T-helper 22 cell (primary cell): ENCODE results near the gene SEMA5A.

Experiments
- DNase-seq: peaks from one replicate; pipeline ENCODE4 v3.0.0-alpha.2; 2020; ENCODE audit warnings: low read depth

SEMA5A gene

DNA sequence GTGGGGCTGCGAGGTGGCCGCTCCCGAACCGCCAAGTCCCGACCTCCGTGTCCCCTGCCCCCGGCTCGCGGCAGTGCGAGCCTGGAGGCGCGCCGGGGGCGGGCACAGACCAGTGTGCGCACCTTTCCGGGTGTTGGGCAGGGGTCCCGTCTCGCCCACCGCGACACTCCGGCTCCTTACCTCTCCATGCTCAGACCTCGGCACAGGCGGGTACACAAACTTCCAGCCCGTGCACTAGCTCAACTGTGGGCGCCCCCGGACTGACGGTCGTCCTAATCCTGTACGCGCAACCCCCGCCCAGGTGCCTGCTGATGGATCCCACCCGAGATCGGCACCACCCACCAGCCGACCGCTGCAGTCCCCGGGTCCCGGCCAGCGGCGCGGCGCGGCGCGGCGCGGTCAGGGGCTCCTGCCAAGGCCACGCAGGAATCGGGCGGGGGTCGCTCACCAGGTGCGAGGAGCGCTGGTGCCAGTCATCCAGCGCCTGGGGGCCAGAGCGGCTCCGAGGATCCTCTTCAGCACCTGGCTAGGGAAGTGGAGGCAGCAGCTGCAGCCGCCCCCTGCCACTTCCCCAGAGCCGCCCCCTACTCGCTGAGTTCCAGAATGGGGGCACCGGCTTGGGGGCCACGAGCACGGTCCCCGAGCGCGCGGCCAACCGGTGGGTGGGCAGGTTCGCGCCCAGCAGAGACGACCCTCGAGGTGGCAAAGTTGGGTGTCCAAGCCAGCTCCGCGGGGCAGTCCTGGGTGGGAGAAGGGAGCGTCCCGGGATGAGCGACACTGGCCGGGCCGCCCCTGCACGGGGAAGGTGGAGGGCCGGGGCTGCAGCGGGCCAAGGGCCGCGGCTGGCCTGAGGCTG lies 511 bp downstream of the SEMA5A start:
- no peak for DNase-seq

DNA sequence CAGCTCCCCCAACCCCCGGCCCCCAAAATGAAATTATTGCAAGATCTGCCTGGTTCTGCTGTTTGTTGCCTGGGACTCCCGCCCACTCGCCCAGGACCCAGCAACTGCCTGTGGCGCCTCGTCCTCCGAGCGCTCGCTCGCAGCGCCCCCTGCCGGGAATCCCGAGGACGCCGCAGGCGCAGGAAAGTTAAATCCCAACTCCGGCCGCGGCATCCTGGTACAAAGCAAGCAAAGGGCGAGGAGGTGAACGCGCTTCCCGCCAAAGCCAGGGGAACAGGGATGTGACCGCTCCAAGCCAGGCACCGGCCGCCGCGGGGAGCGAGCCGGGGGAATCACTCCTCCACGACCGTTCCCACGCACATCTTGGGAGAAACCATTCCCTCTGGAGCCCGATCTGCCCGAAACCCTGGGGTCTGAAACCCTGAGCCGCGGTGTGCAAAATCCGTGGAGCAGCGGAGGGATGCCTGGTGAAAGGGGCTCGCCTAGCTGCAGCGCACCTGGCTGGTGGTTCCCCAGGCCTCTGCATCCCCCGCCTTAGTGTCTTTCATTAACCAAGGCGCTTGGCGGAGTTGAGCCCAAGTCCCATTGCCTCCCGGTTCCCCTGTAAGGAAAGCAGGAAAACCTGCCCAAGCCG lies 1.3 kb downstream of the SEMA5A start:
- peak; percentile 14 for DNase-seq

DNA sequence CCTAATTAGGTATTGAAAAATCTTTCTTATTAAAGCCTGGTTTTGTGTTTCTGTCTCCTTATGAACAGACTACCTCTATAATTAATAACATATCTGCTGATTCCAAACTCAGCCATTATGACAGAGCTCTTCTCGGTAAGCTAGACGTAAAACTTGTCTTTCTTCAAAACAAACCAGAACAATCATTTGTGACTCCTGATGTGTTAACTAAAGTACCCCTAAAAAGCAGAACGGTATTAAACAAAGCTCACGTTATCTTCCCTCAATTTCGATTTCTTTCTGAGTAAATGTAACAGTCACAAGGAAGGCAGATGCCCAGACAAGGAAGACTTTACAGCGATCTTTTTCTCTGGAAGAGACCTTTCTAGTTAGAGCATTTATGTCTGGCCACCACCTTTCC lies 1.8 kb downstream of the SEMA5A start:
- DNase-seq, result no peak

DNA sequence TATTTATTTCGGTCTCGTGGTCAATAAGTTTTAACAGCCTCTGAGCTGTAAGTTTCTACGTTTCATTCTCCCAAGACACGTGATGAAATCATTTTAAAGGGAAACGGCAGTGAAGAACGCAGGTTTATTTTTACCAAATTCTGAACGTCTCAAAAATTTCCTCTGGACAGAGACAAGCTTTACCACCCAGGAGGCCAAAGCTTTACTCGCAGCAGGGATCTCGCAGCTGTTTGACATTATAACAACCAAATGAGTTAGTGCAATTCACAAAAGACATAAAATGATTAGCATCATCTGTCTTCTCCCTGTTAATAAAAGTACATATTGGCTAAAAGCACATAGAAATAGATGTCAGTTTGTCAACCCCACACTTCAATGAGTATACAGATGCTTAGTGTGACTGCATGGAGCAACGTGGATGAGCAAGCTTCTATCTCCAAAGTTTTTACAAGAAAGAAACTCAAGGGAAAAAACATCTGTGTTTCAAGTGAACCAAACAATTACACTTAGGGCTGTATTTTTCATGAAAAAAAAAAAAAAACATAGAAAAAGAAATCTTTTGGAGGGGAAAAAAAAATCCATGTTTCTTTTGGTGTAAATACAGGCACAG lies 2.5 kb downstream of the SEMA5A start:
- DNase-seq, result no peak

DNA sequence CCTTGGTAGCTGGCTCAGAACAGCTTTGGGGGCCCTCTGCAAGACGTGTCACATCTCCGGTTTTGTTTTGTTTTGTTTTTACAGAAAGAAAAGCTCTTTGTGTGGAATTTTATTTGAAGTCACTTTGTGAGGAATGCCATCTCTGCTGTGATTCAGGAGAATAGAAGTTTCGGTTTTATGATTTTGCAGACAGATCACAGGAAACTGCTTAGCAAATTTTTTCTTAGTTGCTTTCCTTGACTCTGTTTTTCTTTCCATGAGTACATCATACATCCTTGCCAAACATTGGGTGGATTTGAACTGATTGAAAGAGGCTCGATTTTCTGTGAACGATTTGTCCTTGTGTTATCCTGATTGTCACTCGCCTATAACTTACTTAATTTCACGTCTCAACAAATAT lies 5.1 kb downstream of the SEMA5A start:
- no peak for DNase-seq

DNA sequence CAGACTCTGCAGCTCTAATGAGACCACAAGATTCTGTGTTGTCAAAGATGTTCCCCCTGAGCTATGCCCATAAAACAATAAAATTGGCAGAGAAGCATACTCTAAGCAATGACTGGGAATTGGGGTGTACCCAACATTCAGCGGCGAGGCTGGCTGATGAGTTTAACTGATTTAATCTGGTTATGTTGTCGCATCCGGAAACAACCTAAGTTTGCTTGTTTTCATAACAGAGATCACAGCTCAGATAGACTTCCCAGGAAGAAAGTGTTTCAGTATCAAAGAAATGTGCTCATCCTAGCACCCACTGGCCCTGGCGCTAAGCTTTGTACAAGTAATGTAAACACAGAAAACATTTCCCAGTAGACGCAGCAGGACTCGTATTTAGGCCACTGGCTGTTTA lies 7.4 kb downstream of the SEMA5A start:
- DNase-seq, result no peak

DNA sequence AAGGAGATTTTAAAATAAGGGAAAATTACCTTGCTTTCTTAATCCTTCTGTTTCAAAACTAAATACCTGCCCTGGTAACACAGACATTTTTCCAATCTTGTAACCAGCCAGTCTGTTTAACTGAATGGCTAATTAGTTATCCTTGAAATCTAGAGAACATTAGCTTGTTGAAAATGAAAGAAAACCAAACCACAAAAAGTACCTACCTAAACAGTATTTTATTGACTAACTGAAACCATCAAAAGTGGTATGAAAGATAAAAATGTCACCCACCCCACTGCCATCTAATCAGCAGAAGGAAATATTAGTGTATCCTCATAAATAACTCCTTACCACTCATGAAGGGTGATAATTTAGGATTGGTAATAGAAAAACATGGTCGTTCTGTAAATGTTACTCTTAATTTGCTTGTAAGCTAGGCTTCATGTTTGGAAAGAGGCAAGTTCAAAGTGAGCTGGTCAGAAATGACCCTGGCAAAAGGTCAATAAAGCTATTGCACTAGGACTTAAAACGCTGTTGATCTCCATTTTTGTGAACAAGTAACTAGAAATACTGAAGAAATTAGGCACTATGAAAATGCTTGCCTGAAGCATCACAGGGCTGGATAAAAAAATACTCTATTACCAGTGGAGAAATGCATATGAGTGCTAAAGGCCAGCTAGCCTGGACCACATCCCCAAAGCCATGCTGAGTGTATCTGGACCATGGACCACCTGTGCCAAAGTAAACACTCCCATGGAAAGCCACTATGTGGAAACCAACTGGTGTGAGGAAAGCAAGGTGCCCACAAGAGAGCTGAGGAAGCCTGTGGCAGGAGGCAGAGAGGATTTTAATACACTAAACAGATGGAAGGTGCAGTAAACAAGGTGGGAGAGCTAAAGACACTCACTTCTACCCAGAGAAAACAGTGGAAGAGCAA lies 8.4 kb downstream of the SEMA5A start:
- DNase-seq, result no peak

DNA sequence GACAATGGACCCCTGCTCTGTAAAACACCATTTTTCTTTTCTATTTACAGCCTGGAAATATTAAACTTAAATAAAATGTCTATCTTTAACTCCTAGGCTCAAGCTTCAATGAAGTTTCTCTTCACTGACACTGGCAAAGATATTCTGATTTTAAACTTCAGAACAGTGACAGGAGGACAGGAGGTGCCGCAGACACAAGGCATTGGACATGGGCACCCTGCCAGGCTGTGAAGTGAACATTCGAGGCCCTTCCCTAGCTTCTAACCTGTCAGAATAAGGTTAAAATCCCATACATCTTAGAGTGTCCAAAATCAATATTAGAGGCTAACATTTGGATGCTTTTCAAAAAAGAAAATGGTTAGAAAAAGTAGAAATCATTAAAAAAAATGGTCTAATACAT lies 9.2 kb downstream of the SEMA5A start:
- no peak for DNase-seq

DNA sequence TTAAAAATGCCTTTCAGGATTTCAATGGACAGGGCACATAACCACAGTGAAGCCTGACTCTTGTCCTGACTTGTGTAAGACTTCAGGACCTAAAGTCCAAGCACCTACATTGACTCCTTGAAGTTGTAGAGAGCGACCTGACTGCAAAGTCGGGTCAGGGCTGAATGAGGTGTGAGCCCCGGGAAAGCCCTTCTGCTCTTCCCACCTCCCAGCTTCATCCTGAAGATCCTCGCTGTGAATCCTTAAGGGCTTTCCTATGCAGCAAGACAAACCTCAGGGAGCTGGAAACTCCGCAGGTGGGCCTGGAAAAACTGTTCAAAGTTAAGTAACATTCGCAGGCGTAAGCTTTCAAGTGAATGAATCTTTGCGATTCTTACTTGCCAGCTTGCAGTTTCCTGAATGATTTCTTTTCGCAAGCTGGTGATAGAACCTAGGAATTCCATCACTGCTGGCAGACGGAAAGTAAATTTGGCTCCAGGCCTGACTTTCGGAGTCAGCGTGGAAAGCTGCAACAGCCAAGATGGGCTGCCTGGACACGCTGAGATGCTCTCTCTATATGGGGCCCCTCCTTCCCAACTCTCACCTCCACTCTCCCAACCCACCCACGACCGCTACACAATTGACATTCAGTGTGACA lies 10.9 kb downstream of the SEMA5A start:
- DNase-seq, result no peak

DNA sequence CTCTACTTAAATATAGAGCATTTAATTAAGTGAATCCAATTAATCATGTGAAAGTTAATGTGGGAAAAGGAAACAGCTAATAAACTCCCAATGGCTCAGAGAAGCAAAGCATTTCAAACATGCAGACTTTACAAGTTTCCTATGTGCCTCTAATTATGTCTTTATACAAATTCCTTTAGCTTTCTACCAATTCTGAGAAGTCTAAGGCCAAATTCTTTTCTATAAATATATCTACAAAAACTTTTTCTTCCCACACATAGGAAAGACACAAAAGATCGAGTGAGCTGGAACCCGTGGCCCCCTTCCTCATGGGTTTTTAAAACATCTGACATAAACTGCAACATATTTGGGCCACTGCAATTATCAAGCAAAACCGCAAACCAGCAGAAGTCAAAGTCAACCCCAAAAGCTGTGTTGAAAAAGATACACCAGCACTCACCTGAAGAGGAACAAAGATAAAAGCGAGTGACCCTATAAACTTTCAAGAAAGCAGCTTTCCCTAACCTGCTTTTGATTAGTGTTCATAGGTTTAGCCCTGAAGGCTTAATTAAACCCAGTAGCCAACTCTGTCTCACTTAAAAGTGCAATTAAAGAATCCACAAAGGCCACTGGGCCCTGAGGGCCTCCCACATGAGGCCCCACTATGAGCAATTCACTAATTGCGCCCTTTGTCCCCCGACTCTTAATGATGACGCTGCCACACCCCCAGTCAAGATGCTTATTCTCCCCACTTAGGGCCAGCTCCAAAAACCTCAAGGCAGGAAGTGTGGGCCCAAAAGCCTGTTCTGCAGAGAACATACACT lies 12.1 kb downstream of the SEMA5A start:
- DNase-seq, result no peak

DNA sequence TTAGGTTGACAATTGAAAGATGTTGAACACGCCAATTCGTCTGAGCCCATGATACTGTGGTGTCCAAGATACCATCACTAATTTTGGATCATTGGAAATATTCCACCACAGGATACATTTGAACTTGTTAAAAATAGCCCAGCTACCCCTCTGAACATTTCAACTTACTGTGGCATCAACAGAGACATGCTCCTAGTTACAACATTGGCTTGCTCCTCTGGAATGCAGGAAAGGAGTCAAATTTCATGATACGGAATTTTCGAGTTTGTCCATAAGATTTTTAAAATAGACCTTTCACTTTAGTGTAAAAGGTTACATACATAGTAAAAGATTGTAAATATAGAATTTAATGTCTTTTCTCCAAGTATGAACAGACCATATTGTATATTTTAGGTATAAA lies 12.8 kb downstream of the SEMA5A start:
- DNase-seq, result no peak

DNA sequence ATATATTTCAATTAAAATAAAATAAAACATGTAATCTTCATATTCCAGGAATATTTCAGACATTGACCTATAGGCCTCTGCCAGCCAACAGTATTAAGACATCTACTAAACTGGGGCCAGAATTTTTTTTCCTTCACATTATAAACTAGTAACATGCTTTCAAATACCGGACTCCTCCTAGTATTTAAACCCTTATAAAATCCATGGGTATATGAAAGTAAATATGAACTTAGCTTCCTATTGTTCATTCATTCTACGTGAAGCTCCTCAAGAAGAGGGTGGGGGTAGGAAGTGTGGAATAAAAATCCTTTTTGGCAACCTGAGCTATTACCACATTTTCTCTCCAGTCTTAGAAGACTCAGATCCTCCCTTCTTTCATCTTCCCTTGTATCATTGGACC lies 16.4 kb downstream of the SEMA5A start:
- no peak for DNase-seq

DNA sequence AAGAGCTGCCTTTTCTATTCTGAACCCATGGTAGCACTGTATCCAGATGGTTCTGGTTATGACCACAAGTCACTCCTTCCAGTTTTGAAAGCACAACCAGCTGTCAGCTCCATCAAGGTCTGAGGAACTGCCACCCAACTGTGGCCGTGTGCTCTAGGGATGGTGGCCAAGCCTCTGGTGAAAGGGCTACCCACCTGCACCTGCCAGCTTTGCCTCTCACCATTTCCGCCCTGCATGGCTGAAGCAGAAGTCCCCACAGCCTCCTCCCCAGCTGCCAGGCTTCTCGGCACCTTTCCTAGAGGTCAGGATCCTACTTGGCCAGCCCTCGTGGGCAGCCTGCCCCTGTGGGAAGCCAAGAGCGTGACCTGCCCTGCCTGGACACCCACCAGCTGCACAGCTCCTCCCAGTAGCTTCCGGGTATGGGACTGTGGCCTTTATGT lies 16.8 kb downstream of the SEMA5A start:
- DNase-seq, result no peak

DNA sequence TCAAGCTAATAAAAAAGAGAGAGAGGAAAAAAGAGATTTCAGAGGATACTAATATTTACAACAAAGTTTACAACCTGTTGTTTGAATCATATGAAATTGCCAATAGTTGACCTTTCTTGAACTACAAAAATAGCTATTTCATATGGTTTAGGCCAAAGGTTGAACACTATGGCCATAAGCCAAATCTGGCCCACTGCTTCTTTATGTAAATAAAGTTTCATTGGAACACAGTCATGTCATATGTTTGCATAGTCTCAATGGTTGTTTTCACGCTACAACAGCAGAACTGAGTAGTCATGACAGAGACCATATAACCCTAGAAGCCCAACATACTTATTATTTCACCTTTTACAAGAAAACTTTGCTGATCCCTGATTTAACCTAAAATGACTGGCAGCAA lies 20.9 kb downstream of the SEMA5A start:
- DNase-seq, result no peak

DNA sequence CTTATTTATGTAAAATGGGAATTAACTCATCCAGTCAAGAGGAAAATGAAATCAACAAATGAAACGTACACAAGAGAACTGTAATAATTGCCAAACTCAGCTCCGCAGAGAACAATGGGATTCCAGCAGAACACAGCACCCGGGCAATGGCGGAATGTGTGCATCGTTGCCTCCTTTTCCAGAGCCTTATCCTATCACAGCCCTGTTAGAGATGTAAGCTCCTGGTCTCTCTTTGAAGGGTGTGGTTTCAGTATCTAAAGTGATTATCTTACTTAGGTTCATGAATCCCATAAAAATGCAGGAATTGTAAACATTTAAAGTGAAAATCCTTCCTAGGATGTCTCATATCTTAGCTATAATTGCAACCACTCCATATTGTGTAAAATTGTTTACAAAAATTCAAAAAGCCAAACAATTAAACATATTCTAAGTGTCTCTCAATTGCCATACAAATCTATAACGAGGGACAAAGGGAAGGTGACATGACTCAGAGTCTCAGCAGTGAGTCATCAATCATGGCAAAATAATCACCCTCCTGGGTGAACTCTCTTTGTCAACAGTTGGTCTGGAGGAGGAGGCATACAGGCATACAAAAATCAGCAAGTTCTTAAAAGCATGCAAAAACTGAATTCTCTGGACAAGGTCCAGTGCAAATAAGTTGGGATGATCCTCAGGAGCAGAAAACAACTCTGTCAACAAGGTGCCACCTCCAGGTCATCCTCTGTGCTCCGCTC lies 22.6 kb downstream of the SEMA5A start:
- DNase-seq, result no peak

DNA sequence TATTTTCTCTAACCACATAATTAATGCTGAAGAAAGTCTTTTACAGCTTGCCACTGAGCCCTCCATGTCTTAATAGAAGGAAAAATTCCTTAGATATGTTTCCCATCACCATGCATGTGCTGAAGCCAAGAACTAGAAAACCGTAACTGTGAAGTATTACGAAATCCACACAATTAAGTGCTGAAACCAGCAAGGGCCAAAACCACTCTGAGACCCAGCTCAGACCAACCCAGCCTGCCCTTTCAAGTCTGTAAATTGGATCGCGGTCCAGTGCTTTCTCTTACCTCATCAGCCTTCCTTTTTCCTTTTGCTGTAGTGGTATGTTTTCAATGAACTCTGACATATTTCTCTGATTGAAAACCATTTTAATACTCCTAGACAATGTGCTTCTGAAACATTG lies 26.3 kb downstream of the SEMA5A start:
- no peak for DNase-seq

DNA sequence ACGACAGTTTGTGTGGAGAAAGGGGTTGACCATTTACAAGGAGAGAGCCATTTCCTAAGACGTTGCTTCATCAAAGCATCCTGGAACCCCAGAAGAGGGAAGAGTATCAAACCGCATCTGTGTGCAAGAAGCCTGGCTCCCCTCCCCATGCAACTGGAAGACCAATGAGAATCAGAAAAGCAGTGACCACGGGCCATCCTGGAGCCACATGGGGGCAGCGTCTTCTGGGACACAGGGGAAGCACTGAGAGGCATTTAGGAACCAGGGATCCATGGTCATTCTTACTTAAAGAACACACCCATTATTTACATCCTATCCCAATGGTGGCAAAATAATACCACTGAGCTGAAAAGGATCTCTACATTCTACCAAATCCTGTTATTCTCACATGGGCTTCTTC lies 29.3 kb downstream of the SEMA5A start:
- DNase-seq, result no peak

DNA sequence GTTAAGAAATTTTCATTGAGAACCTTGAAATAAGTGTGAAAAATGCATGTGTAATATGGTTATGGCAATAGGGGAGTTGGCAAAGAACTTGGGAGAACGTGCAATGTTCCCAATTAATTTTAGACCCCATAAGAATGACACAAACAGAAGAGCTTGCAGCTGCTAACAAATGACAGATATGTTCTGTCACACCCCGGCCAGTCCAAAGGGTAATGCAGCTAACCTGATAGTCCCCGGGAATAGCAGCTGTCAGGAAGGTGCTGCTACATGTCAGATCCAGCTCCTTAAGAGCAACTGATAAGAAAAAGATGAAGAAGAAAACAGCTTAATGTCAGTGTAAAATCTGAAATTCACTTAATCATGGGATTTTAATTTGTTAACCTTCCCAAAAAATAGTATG lies 30.4 kb downstream of the SEMA5A start:
- DNase-seq, result no peak

DNA sequence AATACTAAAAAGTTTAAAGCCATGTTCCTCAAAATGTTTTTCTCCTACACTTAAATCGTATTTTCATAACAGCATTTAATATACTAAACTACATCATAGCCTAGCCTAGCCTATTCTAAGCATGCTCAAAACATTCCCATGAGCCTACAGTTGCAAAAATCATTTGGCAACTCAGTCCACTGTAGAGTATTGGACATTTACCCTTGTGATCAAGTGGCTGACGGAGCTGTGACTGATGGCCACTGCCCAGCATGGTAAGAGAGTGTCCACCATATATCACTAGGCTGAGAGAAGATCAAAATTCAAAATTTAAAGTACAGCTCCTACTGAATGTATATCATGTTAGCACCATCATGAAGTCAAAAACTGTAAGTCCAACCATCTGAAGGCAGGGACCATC lies 30.9 kb downstream of the SEMA5A start:
- DNase-seq, result no peak

DNA sequence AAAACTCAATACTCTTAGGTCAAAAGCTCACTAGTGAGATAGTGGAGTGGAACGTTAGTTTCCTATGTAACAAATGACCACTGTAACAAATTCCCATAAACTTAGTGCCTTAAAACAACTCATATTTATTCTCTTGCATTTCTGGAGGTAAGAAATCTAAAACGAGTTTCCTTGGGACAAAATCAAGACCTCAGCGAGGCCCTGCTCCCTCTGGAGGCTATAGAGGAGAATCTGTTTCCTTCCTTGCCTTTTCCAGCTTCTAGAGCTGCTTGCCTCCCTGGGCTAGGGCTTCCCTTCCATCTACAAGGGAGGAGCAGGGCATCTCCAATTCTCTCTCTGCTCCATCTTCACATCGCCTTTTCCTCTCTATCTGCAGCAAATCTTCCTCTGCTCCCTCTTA lies 32.0 kb downstream of the SEMA5A start:
- no peak for DNase-seq
